Activated CD8-positive, alpha-beta memory T cell treated with anti-CD3 and anti-CD28 coated beads, Interleukin-2, amount 50 U/mL, for 48 hours (primary cell): ENCODE measurements around the gene PTRHD1.

Experiments used
- DNase-seq: peaks from one replicate; pipeline ENCODE4 v3.0.0-alpha.2; 2020

Gene PTRHD1

DNA sequence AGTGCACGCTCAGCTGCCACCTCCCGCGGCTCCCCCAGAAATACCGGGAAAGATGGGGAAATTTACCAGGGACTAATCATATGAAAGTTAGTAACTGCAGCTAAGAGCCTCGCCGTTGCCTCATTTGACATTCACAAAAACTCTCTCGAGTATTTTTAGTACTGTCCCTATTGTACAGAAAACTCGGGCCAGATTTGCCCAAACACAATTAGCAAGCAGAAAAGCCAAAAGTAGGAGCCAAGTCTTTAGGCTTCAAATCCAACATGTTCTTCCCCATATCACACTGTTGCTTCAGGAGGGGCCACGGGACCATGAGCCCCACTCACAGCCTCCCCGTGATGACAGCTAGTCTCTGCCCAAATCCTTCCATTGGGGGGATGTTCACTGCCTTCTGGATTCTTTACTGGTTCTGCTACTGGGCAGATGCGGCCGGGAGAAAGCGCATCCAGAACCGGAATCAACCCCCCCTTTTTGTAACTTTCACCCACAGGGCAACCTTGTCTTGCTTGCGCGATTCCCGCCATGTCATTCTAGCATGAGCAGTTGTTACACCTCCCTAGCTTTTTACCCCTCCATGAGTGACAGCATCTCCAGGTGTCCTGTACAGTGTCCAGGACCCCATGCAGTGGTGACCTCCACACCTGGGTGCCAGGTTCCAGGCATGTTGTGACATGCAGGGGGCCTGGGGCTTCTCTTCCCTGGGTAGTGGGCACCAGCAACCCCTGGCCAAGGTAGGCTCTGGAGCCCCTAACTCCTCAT is 35.2 kb upstream of the PTRHD1 start:
- DNase-seq: peak; percentile 48

DNA sequence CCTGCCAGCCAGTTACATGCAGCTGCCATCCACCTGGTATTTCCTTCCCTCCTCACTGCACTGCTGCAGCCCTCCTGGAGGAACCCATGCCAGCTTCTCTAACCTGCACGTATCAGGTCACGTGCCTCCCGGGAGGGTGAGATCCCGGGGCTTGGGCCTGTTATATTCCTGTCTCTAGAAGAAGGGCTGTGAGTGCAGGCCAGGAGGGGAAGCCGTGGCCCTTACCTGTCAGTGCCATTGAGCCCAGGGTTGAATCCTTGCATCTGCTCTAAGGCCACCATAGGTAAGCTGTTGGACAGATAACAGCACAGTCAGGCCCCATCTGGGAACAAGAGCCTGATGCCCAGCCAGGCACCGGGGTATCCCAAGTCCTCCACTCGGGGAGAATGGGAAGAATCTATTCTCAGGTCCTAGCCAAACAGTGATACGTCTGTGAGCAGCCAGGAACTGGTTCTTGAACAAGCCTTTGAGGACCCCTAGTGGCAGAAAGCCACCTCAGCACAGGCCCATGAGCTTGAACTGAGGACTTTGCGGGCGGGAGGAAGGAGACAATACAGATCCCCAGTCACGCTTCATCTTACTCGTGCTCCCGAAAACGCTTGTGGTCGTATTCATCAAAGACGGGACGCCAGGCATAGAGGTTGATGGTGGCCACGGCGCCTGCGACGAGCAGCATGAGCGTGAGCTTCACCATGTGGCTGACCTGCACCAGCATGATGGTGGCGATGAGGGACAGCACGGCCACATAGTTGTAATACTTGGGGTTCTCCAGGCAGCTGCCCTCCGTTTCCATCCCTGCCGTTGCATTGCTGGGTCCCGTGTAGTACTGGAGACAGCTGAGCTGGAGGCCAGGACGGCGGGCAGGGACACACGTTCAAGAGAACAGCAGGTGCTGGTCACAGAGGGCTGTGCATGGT is 34.4 kb upstream of the PTRHD1 start:
- DNase-seq: peak; percentile 76

DNA sequence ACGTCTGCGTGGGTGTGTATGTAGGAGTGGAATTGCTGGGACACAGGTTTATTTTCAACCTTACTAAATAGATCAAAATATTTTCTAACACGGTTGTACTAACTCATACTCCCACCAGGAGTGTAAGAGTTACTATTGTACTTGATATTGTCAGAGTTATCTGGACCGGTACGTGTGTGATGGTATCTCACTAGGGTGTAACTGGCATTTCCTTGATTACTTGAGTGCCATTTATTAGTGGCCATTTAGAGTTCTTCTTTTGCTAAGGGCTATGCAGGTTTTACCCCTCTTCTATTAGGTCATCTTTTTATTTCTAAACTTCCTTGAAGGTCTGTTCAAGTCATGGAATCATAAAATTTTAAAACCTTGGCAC is 33.6 kb upstream of the PTRHD1 start:
- no peak for DNase-seq

DNA sequence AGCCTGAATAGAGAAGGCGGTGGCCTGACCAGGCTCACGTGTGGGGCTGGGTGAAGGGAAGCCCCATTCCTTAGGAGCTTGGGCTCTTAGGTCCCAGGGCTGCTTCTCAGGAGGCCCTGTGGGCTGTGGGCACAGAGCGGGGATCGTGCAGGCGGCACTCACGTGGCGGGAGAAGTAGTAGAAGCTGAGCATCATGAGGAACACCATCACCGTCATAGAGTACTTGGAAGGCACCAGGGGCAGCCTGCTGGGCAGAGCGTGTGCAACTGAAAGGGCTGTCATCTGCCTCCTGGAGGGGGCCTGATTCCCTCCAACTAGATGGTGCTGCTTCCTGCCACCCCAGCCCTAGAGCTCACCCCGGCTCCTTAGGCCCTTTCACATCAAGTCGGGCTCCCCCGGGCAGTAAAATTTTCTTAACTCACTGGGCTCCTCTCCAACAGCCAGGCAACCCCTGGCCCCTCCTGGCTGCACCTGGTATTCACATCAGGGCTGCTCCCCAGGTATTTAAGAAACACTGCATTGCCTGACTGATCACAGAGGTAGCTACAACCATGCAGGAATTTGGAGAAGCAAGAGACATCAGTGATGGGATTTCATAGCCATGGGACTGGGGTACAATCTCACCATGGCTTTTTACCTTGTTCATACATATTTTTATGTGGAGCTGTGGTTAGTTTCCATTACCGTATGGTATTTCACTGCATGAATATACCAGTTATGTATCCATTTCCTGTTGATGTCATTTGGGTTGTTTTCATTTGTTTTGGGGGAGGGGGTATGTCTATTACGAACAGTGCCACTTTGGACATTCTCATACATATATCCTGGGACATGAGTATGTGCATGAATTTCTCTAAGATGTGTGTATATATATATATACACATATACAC is 32.9 kb upstream of the PTRHD1 start:
- DNase-seq: peak; percentile 50

DNA sequence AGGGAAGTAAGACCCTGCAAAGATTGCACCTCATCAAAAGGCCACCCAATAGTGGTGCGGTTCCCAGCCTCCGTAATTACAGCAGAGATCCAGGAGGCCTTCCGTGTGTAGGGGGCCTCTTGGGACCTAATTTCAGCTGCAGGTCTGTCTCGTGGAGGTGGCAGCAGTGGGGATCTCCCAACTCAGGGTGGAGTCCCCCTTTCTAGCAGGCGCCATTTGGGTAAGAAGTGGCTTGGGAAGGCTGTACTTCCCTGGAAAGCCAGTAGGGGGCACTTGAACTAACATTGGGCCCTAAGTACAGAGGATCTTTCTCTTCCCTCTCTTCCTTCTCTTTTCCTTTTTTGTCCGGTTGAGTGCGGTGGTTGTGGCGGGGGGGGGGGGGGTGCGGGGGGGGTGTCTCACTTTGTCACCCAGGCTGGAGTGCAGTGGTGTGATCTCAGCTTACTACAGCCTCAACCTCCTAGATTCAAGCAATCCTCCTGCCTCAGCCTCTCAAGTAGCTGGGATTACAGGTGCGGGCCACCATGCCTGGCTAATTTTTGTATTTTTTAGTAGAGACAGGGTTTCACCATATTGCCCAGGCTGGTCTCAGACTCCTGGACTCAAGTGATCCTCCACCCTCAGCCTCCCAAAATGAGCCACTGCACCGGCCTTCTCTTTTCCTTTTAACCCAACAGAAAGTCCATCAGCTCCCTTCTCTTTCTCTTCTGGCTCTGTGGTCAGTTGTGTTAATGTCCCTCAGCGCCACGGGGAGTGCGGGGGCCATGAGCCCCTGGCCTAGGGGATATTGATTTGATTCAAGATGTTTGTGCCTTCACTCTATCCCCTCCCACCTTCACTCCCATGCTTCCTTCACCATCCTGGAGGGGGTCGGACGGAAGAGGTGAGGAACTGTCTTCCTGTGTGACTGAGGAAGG is 32.0 kb upstream of the PTRHD1 start:
- DNase-seq: peak; percentile 72

DNA sequence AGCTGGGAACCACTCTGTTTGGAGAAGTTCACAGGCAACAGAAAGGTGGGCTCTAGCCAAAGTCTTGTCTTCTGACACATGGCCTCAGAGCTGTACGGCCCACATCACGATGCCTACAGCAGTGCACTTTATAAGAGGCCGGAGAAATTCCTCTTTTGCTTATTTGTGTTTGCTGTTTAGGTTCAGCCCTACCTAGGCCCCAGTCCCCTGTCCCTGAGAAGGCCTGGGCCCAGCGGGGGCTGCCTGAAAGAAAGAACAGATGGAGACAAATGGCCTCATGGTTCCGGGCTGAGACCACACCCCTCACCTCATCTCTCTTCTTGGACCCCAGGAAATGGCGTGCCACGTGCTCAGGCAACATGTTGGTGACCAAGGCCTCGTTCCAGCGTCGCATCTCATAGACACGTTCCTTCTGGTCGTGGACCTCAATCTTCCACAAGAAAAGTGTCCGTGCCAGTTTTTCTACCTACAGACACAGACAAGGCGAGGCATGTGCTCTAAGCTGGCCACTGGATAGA is 30.9 kb upstream of the PTRHD1 start:
- peak; percentile 49 for DNase-seq

DNA sequence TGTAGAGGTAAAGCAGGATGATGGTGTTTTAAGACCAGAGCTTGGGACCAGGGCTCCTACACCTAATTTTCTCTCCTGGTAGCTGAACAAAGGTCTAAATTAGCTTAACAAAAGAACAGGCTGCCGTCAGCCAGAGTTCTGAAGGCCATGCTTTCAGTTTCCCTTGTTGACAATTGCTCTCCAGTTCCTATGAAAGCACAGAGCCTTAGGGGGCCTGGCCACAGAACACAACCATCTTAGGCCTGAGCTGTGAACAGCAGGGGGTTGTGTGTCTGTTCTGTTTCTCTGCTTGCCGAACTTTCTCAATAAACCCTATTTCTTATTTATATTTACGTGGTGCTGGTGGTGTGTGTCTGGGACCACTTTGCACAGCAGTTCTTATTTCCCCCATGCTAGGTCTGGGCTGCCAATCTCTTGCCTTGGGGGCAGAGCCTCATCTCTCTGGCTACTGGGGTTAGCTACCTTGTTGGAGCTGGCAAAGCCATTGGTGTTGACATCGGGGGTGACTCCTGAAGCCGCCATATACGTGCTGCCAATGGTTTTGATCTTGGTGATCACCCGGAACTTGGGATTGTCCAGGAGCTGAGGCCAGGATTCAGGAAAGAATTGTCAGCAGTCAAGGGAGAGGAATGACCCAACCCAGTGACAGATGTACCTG is 29.0 kb upstream of the PTRHD1 start:
- DNase-seq: peak; percentile 49

DNA sequence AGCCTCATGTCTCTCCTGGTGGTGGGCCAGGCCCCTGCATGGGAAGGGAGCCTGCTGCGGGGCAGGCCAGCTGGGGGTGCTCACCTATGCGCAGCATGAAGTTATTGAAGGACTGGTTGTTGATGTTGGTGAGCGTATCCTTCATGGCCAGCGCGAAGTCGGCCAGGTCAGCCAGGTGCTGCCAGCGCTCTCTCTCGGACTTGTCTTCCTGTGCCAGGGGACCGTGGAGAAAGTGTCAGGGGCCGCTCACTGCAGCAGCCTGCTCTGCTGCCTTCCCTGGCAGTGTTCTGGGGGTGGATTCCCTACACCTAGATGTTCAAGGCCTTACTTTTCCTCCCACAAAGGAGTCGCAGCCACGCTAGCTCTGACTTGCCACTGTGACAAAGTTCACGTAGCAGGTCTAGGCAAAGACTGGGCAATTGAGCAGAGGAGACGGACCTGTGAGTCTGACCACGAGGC is 28.3 kb upstream of the PTRHD1 start:
- DNase-seq: peak; percentile 50

DNA sequence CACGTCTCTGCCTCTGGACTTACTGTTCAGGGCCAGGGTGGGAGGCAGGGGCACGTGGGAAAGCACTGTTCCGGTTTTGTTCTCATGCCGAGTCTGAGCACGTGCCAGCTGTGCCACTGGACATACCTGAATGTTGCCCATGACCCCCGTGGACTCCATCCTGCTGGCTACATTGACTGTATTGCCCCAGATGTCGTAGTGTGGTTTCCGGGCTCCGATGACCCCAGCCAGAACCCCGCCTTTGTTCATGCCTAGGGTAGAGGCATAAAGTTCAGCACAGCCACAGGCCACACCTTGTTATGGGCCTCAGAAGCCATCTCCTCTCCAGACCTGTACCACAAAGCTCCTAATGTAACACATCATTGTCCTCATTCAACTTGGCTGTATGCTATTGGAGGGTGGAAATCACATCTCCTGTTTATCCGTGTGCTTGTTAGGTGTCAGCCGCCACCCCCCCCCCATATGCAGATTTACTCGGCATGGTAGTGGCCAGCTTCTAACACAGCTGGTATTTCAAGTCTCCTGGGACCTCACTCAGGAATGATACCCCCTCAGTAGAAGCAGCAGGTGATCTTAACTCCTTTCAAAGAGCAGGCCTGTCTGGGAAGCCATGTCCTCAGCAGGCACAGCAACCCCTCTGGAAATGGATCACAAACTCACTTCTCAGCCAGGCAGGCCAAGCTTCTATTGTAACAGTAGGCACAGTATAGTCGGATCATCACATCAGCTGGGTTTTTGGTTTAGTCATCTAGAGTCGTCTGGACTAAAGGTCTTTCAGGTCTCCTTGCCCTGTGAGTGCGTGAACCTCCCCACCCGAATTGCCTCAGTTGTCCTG is 27.6 kb upstream of the PTRHD1 start:
- peak; percentile 45 for DNase-seq

DNA sequence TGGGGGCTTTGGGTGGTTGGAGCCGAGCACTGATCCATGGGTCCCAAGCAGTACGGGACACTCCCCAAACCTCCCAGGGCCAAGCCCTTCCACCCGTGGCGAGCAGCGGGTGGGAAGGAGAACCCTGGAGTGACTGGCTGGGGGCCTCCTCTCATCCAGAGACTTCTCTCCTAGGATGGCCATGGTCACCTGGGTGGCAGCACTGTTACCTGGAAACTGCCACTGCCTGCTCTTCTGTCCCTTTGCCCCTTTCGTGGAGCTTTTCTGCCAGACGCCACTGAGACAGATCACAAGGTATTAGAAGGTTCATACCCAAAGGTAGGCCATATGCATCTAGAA is 27.0 kb upstream of the PTRHD1 start:
- peak; percentile 47 for DNase-seq

DNA sequence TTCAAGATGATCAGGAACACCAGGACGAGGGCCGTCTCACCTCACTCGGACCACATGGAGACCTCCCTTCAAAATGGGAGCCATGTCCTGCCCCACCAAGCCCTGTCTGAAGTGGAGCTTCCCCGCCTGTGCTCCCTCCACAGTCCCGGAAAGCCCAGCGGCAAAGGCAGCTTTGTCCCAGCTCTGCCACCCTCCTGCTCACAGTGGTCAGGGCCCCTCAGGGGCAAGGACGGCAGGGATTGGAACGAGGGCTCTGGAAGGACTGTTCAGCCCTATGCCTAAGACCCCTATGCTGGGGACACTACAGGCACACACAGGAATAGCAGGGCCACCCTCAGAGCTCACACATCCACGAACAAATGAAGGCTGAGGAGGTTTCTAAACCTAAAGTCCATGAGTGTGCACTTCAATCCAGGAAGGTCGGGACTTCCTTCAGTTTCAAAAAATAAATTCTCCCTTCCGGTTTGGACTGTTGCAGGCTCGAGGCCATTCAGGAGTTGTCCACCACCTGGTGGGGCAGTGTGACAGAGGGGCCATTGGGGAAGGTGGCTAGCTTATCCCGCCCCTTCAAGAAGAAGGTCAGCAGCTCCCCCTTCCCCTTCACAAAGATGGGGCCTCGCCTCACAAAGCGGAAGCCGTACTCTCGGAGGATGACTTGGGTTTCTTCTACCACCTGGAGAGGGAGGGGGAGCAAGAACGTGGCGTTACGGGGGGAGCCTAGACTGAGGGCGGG is 26.4 kb upstream of the PTRHD1 start:
- DNase-seq: peak; percentile 49

DNA sequence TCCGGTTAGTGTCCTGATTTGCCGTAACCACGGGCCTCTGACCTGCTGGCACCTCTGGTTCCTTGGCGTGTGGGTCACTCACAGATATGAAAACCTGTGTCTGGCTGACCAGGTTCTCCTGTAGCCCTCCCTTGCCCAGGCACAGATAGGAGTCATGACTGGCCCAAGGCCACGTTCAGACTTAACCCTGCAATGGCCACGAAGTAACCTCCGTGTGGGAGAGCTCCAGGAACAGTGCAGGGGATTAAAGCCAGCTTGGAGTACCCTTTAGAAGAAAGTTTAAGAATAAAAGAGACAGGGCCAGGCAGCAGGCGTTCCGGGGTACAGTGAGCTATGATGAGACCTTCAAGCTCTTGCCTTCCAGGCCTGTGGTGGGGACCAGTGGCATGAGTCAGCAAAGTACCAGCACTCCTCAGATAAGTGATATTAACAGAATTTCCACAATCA is 25.6 kb upstream of the PTRHD1 start:
- DNase-seq: peak; percentile 44

DNA sequence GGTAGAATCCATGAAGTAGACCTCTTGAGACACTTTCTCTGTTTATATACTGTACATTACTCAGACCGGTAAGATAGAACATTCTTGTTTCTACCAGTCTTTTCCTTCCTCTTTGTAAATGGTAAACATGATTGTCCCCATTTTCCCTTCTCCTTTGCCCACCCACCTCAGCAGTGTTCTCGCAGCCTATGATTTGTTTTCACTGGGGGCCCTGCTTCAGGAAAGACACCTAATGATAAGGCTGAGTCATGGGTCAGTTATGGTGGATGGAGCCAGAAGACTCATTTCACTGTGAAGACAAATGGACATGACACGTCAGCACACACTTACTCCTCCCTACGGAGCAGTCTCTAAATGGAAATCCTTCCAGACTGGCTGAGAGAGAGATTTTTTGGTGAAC is 23.7 kb upstream of the PTRHD1 start:
- peak; percentile 23 for DNase-seq

DNA sequence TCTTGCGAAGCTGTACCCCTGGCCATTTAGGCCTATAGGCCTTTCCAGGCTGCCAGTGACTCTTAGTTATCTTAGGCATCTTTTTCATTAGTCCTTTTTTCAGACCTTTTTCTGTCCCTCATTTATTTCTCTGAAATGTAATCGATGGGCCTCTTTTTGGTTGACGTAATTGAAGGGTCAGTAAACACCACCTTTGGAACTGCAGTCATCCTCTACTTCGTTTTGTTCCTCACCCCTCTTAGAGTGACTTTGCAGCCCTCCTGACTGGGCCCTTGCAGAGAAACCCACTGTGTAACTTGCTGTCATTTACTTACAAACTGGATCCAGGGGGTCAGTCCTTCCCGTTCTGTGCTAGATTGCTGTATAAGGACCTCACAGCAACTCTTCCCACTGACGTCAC is 23.2 kb upstream of the PTRHD1 start:
- peak; percentile 28 for DNase-seq

DNA sequence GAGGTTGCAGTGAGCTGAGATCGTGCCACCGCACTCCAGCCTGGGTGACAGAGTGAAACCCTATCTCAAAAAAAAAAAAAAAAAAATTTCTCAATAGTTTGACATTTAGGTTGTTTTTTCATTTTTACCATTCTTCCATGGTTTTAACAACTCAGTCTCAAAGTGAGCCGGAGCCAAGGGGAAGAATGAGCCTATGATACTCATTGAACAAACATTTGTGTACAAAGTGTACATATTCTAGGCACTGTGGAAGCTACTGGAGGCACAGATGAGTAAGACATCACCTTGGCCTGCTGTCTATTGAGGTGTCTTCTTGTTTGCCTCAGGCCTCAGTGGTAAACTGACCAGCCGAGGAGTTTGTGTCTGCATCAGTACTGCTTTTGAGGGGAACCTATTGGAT is 22.0 kb upstream of the PTRHD1 start:
- DNase-seq: peak; percentile 22

DNA sequence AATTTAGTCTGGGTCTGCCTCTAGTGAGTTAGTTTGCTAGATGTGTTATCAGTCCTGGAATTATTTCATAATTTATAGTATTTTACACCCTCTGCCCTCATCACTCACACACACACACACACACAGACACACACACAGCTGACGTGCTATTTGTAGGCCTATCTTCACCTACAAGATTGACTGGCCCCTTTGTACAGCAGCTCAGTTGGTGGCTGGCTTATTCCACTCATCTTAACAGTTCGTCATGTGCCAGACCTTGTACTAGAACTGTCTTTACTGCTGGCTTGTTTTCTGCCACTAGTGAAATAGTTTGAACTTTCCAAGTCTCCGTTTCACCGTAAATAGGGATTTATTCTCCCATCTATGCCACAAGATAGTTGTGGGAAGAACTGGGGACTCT is 21.3 kb upstream of the PTRHD1 start:
- peak; percentile 26 for DNase-seq

DNA sequence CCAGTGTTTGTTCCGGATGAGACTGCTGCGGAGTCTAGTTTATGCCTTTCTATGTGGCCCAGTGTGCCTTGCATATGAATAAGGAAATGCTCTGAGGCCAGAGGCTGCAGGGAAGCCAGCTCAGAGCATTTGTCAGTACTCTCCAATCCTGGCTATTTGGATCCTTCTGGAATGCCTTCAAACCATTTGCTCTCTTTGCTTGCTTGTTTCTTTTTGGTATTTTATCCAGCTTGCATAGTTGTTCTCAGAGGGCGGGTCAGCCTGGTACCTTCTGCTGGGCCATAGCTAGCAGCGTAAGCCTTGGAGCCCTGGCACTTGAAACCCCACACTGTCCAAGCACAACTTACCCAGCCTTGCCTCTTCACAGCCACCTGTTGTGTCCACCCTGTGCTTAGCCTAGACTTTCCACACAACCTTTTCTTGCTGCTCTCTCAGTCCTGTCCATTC is 20.5 kb upstream of the PTRHD1 start:
- DNase-seq: no peak

DNA sequence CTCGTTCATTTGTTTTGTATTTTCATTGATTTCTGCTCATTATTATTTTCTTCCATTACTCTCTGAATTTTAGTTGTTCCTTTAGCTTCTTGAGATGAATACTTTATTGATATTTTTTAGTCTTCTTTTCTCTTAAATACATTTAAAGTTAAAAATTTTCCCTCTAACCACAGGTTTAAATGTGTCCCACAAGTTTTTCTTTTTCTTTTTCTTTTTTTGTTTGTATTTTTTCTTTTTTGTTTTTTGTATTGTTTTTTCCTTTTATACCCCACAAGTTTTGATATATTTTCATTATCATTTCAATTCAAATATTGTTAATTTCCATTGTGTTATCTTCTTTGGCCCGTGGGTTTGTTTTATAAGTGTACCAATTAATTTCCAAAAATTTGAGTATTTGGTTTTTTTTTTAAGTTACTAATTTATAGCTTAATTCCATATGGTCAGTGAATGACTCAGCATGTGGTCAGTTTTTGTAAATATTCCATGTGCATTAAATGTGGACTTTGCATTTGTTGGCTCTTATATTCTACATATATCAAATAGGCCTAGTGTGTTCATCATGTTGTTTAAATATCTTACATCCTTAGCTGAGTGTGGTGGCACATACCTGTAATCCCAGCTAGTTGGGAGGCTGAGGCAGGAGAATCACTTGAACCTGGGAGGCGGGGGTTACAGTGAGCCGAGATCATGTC is 16.3 kb upstream of the PTRHD1 start:
- no peak for DNase-seq

DNA sequence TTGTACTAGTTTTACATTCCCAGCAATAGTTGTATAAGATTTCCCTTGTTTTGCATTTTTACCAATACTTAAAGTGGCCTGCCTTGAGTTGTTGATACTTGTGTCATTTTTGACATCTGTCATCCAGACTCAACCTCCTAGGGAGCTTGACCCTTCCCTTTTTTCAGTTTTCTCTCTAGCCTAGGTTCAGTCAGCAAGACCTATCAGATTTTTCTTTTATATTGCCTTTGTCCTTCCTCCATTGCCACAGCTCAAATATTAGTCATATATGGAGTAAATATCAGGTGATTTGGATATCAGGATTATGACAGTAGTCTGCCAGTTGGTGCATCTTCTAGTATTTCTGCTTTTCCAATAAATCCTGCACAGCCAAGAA is 13.5 kb upstream of the PTRHD1 start:
- no peak for DNase-seq
